SK-N-DZ (cell line): ENCODE measurements around the gene SYDE2.
"Not testable (repeated sequence)": the region's sequence is repeated elsewhere in the genome, so short reads cannot be mapped to it uniquely, and the experiment has no call there.

Experiments used
- DNase-seq: peaks from one replicate; pipeline ENCODE4 v3.0.0-alpha.2; 2015; ENCODE audit warnings: low spot score

The SYDE2 gene

DNA sequence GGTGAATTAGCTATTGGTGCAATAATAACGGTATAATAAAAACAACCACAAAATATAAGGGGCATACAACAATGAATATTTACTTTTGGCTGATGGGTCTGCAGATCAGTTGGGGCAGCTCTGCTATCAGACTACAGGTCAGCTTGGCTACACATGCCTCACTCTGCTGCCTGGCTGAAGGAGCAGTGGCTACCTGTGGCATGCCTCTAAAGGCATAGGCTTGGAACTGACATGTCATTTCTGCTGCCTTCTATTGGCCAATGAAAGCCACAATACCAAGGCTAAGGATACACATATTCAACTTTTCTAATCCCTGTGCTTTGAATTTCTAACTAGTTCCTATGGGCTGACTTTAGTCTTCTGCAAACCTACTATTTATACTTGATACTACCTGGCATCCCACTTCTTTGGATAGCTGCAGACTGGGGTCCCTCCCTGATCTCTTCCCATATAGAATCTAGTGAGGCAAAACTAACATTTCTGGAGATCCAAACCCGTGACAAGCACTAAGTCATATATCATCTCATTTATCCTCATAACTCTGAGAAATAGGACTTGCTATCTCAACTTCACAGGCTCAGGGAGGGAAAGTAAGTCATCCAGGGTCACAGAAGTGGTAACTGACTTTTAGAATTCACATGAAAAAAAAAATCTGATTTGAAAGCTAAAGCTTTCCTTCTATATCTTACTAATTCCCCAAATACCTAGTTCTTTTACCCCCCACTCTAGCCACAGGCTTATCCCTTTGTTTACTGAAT, 19.2 kb upstream of the SYDE2 start:
- DNase-seq, result no peak

DNA sequence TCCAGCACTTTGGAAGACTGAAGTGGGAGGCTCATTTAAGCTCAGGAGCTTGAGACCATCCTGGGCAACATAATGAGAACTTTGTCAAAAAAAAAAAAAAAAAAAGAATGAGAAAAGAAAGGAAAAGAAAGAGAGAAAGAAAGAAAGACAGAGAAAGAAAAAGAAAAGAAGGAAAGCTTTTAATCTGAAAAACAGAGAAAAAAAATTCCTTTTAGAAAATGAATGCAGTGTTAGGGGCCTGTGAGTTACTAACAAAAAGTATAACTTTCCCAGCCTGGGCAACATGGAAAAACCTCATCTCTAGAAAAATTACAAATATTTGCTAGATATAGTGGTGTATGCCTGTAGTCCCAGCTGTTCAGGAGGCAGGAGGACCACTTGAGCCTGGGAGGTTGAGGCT, 15.9 kb upstream of the SYDE2 start:
- no peak for DNase-seq

DNA sequence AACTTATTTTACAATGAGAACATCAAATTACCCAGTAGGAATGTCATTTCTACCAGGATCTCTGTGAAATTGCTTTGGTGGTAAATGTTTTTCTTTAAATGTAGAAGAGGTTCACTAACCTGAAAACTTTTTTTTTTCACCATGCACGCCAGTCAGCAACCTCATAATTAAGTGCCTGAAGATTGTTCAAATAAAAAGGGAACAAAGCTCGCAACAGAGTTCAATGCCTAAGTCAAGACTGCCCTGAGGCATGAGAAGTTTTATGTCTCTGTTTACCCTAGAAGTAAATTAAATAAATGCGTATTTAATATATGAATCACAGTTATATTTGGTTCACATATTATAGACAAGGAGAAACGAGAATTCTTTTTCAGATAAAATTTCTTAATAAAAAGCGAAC, 13.8 kb upstream of the SYDE2 start:
- DNase-seq, result no peak

DNA sequence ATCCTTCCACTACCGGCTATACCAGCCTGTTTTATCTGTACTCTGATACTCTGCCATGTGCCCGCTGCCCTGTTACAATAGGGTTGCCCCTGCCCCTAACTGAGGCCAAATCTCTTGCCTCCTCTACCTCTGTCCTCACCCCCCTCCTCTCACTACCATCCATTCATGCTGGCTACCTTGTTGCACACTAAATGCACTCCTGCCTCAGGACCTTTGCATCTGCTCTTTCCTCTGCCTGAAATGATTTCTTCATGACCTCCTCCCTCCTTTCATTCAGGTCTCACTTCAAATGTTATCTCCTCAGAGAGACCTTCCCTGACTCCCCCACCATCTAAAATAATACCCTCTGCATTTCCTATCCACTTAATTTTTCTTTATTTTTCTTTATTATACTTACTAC, 7.7 kb upstream of the SYDE2 start:
- DNase-seq, result no peak

DNA sequence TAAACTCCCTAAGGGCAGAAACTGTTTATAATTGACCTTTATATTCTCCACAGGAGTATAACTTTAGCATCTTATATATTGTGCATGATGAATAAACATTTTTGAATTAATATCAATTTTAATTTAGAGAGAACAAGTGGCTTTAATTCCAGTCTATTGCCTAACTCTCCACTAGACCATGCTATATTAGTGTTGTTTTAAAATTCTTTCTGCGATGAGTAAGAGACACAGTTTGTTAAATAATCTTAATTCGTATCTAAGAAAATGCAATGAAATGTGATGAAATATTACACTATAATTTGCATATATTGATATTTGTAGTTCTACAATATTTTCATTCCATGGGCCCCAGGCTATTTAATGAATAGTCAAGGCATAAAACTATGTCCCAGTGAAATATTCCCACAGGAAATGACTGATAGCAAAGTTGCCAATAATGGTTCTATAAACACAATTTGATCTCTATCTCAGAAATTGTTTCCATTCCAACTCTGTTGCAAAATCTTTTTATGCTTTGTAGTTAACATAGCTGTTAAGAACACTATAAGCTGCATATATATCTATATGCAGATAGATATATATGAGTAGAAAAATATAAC, 2.9 kb upstream of the SYDE2 start:
- no peak for DNase-seq

DNA sequence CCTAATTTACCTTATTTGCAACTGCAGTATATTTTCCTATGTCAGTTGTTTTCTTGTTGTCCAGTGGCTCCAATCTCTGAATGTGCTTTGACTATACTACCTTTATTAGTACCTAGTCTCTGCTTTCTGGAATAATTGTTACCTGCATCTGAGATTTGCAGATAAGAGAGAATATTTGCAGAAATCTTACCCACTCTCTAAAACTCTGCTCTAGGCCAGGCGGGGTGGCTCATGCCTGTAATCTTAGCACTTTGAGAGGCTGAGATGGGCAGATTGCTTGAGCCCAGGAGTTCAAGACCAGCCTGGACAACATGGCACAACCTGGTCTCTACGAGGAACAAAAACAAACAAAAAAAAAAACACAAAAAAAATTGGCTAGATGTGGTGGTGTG, 2.0 kb upstream of the SYDE2 start:
- DNase-seq, result no peak

DNA sequence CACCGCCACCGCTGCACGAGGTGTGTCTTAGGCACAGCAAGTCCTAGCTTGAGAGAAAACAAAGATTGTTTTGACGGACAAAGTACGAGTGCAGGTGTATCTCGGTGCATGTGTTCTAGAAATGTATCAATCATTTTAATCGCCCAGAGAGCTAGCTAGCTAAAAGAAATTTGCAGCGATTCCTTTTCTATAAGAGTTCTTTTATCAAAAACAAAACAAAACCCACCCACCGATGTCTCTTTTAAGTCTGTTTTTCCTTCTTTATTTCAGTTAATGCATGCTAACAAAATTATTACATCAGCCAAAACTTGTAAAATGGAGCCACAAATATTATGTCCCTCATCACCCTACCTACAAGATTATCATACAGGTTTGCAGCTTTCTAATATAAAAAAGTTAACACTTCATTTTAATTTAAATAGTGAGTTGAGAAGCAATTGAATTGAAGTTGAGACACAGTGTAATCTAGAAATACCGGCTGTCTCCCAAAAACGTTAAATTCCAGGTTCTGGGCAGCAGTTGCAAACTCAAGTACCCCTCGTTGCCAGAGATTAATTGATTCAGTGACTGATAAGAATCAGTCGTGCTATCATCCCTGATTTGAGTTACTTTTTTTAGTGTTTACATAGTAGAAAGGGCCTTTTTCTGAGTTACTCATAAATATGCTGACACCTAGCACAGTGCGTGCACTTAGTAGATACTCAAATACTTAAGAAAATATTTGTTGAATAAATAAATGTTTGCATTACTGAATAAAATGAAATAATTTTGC, 1.5 kb upstream of the SYDE2 start:
- no peak for DNase-seq

DNA sequence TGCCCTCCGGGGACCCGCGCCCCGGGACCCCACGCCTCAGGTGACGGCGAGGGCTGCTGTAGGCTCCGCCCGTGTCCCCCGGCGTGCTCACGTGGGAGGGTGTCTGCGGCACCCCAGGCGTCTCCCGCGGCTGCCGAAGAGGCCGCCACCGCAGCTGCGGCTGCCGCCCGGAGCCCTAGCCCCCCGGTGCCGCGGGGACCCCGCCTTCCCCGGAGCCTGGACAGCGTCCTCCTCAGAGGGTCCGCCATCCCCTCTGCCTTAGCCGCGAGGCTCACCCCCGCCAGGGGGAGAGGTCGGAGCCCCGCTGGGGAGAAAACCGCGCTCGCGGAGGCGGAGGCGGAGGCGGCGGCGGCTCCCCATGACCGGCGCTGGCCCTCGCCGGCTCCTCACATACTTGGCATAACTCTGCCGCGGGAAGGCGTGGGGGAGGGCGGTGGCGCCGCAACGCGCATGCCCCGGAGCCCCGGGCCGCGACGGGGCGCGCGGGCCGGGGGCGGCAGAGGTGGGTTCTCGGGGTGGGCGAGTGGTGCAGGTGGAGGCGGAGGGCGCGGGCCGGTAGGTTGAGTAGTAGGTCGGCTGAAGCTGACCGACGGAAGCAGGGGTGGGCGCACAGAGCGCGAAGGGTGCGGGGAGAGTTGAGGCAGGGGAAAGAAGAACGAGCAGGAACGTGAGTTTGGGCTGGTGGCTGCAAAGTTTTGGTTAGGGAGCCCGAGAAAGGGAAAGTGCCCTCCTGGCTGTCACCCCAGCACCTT, 700 bp upstream of the SYDE2 start:
- DNase-seq, result peak; percentile 34

DNA sequence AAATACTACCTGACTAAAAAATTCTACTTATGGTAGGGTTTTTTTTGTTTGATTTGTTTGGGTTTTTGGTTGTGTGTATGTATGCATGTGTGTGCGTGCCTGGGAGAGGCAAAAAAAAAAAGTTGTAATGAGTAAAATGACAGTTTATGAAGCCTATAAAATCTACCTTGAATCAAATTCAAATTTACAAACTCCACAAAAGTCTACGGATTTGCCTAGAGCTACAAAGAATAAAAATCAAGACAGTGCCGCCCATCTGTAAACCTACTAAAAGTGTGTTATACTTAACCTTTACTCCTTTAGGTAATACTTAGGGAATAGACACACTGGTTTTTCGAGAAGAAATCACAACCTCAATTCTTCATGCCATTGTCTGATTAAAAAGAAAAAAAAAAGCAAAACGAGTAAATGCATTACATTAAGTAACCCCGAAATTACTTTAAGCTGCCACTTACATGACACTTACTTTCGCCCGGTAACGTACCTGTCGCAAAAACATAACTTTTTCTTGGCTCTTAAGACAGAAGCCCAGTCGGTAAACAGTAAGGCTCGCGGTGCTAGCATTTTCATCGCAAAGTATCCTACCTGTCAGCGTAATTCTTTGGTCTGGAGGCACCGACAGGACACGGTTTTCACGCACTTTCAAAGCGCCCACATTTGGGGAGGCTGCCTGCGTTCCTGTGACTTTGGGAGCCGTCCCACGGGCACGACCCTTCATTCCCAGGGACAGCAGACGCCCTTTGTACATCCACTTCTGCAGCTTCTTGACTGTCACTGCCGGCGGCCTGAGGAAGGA, 951 bp downstream of the SYDE2 start:
- DNase-seq, result no peak

DNA sequence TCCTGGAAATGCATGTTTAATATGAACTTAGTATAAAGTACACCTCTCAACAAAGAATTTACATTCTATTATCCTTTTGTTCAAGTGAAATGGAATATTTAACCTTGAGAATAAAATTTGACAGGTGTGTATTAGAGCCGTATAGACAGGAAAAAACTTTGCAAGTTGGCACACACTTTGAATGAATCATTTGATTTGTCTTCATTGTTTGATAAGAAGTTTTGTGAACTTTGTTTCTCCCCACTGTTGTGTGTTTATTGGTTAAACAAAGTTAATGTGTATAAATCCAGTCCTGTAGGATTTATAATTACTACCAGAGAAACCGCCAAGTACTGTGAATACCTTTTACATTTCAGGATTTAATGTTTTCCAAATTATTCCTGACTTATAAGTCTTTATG, 2.0 kb downstream of the SYDE2 start:
- no peak for DNase-seq

DNA sequence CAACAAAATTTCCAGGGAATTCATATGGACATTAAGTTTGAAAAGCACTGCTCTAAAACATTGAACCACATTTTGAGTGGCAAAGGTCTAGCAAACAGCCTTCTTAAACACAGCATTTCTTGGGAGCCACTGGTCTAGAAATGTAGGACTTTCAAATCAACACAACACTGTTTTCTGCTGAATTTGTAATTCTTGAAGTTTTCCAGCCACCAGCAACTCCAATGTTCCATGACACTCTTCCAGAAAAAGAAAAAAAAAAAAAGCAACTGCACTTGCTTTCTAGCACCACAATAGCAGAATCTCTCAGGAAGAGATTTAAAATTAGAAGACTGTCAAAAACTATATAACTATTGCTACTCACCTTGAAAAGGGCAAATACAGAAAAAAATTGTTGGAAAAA, 4.5 kb downstream of the SYDE2 start:
- no peak for DNase-seq

DNA sequence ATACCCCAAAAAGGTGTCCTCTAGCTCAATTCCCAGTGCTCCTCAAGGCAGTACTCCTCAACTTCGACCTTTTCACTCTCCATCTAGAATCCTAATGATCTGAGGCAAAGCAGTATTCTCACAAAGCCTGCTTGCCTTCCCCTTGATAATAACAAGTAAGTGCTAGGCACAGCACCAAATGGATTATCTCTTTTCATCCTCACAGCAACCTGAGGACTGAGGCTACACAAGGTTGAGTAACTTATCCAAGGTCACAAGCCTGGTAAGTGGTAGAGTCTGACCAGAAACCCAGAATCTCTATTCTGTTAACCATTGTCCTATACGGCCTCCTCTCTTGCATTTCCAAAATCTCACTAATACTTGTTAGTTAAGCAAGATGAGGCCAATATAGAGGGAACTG, 5.1 kb downstream of the SYDE2 start:
- DNase-seq, result no peak

DNA sequence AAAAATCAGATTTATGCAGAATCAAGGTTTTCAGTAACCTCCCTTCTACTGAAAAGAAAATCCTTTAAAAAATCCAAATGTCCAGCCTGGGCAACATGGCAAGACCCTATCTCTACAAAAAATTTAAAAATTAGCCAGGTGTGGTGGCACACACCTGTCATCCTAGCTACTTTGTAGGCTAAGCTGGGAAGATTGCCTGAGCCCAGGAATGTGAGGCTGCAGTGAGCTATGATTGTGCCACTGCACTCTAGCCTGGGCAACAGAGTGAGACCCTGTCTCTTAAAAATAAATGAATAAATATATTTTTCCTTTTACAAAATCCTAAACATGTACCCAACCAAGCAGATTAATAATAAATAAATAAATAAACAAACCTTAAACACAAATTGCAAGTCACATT, 8.7 kb downstream of the SYDE2 start:
- DNase-seq, result not testable (repeated sequence)

DNA sequence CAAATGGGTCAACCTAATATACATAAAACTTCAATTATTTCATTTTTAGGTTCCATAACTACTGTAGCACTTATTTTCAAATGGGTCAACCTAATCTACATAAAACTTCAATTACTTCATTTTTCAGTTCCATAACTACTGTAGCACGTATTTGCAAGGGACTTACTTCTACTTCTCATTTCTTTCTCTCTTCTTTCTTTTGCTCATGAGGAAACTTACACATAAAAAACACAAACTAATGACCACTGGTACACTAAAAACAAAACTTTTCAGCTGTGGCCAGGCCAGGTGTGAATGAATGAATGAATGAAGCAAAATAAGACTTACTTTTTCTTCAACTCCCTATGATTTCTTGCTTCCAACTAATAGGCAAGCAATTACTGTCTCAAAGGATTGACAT, 11.7 kb downstream of the SYDE2 start:
- DNase-seq, result no peak

DNA sequence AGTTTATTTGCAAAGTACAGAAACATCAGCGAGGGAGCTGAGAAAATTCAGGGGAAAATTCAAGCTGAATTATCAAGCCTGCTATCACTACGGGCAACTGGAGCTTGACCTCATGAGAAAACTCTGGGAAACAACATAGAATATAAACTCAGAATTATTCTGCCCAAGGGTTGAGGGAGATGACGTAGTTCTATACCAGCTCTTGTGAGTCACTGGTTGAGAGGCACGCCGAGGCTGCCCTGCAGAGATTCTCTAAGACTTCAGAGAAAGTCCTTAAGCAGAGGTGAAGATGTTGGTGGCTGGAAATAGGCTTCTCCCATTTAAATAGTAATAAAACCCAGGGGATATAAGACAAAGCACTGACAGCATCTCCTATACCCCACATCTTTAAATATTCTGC, 12.3 kb downstream of the SYDE2 start:
- no peak for DNase-seq

DNA sequence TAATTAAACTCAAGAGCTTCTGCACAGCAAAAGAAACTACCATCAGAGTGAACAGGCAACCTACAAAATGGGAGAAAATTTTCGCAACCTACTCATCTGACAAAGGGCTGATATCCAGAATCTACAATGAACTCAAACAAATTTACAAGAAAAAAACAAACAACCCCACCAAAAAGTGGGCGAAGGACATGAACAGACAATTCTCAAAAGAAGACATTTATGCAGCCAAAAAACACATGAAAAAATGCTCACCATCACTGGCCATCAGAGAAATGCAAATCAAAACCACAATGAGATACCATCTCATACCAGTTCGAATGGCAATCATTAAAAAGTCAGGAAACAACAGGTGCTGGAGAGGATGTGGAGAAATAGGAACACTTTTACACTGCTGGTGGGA, 13.8 kb downstream of the SYDE2 start:
- not testable (repeated sequence) for DNase-seq

DNA sequence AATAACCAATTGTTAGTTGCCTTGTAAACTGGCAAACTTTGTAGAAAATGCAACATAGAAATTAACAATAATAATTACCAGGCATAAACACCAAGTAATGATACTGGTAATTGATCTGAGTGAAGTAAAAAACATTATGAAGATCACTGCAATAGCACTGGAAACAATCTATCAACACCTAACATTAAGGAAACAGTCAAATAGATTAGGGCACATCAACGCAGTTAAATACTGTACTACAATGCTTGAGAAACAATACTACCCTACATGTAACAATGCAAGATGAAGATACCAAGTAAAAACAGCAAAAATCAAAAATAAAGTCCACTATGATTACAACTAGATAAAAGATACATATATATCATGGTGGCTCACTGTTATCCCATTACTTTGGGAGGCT, 16.6 kb downstream of the SYDE2 start:
- no peak for DNase-seq

DNA sequence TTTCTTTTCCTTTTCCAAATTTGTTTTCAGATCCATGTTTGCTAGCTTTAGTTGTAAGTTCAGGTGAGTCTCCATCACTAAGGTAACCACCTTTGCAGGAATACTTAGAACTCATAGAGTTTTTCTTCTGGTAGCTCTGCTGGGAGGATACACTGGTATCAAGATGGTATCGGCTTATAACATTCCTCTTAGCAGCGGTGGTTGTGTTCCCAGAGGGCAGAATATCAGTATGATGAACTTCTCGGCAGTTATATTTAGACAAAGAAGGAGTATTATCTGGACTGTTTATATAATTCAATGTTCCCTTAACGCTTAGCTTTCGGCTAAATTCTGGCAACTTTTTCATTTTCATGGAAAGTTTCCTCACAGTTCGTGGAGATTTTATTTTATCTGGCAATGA, 18.1 kb downstream of the SYDE2 start:
- DNase-seq, result no peak

DNA sequence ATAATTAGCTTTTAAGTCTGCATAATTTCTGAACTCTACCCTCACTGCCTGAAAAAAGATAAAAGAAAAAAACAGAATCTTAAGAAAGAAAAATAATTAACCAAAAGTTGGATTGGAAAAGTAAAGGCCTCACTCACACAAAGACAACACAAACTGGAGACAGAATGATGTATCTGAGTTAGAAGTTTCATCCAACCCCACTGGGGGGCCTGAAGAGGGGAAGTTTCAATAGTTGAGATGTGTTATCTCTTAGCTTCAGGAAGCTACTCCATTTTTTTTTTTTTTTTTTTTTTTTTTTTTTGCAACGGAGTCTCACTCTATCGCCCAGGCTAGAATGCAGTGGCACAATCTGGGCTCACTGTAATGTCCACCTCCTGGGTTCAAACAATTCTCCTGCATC, 19.9 kb downstream of the SYDE2 start:
- no peak for DNase-seq

DNA sequence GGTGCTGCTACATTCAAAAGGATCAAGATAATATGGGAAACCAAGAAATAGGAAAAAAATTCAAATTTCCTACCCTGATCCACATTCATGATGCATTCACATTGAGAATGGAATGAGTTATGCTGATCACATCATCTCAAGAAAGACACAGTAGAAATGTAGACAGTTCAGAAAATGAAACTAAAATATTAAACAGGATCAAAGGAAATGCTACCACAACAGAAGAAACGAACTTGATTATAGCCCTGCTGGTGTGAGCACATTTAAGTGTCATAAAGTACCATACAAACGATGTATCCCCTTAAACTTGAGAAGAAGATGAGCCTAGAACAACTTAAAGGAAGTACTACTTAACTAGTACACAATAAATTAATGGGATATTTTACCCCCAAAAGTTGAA, 21.3 kb downstream of the SYDE2 start:
- no peak for DNase-seq

DNA sequence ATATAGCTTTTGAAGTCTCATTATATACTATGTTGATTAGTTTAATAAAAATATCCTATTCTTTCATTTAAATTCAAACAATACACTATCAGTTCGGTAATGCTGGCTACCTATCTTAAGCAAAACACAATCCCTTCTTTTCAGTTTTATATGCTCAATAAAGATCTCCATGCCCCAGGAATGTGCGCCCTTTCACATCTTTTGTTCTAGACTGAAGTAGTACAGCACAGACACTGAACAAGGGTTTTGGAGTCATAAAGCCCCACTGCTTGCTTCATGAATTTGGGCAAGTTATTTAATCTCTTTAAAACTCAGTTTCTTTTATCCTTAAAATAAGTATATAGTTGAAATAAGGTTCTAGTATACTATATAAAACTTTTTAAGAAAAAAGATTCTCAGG, 22.4 kb downstream of the SYDE2 start:
- no peak for DNase-seq
